Measurements from ENCODE around the gene ALDH4A1. TPM values are rescaled to one million over a fixed set of nuclear protein-coding genes. Genes with fewer than 3 reads are reported as not detected.
"Not testable (repeated sequence)": the region's sequence is repeated elsewhere in the genome, so short reads cannot be mapped to it uniquely, and the experiment has no call there.

The ALDH4A1 gene
- polyA plus RNA-seq, 5 donors, result 14.5 to 23.2 (median 17.7) TPM

DNA sequence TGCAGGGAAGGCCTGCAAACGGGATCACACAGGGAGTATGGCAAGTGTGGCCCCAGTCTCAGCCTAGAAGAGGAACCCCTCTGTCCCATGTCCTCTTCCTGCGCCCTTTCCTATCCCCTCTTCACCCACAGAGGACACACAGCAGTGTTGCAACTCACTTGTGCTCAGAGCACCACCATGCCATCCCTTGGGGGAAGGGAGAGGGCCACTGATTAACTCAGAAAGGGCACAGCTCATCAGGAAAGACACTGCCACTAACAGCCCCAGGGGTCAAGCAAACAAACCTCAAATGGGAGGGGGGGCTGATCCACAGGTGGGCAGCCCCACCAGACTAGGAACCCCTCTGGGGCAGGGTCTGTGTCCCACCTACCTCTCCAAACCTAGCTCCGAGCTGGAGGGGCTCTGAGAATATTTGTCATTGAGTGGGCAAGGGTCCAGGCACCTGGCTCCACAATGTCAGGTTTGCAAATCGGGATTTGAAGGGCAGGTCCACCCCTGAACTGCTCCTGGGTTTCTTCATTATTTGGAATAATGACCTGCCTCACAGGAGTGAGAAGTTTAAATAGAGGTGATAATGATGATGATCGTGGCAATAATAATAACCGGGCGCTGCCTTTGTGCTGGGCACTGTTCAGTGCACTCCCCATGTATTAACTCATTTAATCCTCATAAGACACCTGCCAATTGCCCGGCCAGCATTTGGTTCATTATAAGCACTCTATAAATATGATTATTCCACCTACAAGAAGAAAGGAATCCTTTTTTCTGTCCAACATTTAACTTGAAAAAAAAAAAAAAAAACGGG is 1.0 kb downstream of the ALDH4A1 start:
- DNase-seq, result no peak

GRCh38 chr1:18900303-18900841 is 2.0 kb downstream of the ALDH4A1 start:
- DNase-seq, result peak; percentile 60 to 64

DNA sequence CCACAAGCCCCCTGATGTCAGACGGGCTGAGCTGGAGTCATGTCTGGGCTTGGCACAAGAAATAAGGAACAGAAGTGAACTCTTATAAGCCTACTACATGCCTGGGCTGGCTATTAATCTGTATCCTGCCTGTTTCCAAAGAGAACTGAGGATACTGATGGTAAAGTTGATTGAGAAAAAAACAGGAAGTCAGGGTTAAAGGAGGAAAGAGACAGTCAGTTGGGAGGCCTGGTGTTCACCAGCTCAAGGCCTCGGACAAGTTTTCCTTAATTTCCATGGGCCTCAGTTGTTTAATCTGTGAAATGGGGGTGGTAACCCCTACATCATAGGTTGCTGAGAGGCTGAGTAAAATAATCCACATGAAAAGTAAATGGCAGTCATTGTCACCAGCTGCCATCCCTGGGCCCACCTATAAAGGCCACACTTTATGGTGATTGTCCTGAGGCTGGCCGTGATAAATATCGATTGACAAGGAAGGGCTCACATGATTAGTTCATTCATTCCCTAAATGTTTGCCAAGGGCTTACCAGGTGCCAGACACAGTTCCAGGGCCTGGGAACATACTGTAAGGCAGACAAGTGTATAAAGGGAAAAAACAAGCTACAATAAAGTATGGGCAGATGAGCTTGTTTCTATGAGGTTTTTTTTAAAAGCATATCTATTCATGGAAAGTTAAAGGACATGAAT is 2.8 kb downstream of the ALDH4A1 start:
- no peak for DNase-seq

DNA sequence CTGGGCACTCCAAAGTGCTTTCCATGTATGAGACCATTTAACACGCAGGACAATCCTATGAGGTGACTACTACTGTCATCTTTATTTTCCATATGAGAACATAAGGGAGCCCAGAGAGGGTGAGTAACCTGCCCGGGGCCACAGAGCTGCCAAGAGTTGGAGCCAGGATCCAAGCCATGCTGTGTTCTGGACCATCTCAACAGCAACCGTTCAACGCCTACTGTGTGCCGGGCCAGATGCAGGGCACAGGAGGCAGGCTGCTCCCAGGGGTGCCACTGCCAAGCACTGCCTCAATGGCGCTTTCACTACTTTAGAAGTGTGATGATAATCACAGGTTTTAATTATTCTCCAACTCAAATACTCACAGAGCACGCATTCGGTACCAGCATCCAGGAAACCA is 3.8 kb downstream of the ALDH4A1 start:
- DNase-seq, result no peak

DNA sequence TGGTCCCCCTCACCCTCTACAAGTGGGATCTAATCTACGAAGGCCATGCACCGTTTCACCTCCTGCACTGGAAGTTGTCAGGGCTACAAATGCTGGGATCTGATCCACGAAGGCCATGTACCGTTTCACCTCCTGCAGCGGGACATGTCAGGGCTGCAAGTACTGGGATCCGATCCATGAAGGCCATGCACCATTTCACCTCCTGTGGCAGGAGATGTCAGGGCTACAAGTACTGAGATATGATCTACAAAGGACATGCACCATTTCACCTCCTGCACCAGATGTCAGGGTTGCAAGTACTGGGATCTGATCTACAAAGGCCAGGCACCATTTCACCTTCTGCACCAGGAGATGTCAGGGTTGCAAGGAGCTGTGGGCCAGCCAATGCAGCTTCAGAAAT is 7.0 kb downstream of the ALDH4A1 start:
- no peak for DNase-seq

DNA sequence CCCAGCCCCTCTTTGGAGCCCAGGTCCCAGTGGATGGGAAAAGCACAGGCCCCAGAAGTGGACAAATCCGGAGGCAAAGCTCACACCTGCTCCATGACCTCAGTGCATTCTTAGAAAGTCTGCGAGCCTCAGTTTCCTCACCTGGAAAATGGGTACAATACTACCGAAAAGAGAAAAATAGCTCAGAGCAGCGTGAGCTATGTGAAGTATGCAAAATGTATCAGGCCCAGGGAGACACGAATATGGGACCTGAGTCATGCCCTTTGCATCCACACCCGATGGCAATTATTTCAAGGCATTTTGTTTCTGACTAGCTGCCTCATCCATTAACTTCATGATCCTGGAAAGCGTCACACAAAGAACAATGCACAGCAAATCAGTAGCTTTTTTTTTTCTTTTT is 9.2 kb downstream of the ALDH4A1 start:
- no peak for DNase-seq

GRCh38 chr1:18891858-18892257 is 10.5 kb downstream of the ALDH4A1 start:
- DNase-seq, result not testable (repeated sequence)

DNA sequence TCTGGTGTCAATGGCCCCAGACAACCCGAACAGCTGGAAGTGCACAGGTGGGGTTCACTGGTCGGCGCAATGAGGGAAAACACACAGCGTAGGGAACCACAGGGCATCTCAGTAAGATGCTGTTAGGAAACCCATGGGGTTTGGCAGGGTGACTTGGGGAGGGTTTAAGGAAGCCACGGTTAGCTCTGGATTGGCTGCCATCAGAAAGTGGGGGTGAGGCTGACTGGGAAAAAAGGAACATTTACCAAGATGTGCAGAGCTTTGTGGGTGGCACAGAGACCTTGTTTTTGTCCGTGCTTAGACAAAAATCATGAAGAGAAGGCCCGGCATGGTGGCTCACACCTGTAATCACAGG is 11.0 kb downstream of the ALDH4A1 start:
- DNase-seq, result no peak

DNA sequence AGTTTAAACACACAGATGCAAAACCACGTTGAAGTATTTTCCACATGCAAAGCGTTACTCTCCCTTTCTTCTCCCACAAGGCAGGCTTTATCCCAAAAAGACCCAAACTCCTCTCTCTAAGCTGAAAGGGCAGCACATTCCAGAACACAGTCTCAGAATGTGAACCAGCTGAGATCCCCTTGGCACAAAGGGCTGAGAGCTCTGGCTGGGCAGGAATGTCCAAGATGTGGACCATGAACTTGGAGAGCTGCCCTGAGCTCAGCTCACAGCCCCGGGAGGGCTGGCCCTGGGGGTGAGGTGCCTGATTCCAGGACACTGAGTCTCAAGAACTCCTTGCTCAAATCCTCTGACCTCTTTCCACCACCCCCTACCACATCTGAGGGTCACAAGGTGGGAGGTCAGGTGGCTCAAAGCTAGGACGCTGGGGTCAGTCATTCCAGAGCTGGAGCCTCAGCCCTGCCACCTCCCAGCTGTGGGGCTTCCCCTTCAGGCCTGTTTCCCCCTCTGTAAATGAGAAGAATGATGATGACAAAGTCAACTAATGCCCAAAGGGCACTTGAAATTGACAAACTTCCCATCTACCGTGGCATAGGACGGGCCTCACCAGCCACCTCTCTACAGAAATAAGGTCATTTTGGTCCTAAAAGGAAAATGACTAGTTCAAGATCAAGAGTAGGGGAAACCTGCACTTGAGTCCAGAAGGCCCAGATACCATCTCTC is 11.5 kb downstream of the ALDH4A1 start:
- no peak for DNase-seq

DNA sequence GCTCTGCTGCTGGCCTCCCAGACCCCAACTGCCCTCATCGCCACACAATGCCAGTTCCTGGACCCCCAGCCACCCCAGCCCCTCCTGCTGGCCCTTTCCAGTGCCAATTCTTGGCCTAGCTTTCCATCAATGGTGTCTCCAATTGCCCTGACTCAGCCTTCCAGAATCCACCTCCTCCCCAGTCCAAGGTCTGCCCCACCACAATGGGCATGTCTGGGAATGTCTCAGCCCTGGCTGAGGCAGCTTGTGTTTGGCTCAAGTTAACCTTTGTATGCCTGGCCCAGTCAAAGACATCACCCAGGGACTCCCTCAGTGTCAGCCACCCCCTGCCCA is 16.4 kb downstream of the ALDH4A1 start:
- DNase-seq, result no peak

DNA sequence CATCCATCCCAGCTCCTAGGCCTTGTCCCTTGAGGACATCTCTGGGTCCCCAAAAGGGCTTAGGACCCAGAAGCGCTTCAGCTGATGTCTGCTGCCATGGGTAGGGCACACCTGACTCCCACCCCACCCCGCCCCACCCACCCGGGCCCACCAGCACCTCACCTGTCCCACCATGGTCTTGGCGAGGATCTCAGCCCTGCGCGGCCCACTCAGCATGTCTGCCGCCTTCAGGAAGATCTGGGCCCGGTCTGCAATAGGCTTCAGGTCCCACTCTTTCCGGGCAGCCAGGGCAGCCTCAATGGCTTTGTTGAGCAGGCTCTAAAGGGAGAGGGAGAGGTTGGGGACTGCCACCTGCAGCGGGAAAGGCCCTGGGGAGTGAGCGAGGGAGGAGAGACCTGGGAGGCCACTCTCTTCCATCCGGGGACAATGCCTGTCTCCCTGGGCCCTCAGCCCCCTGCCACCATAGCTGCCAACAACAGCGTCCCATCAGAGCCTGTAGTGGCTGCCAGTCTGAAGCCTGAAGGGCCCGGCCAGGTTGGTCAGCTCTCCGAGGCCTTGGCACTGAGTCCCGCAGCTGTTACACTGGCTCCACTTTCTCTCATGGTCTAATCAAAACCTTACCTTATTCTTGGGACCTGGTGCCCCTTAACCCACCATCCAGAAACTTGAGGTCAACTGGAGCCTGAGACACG is 16.9 kb downstream of the ALDH4A1 start:
- DNase-seq, result no peak

DNA sequence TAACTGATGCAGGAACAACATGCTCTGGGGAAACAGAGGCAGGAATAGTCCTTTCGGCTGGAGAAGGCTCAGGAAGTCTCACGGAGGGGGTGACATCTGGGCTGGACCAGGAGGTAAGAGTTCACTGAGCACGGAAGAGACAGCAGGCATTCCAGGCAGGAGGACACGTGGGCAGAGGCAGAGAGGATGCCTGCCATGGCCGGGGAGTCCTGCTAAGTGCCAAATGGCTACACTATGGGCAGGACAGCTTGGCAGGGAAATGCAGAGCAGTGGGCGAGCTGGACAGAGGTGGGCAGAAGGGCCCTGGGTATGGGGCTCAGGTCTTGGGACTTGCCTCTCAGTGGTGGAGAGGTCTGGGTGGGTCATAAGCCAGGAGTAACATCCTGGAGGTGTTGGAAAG is 17.6 kb downstream of the ALDH4A1 start:
- DNase-seq, result no peak

DNA sequence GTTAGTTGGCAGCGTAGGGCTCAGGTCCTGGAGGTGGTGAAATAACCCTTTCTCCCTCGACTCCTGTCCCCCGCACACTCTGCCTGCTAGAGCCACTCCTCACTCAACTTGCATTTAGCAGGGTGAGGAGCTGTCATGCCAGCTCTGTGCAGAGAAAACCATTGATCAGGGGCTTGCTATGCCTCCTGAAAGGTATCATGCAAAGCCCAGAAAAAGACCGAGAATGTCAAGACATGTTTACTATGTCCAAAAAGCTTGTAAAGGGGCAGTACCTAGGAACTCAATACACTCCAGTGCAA is 18.0 kb downstream of the ALDH4A1 start:
- no peak for DNase-seq

GRCh38 chr1:18883636-18884418 is 18.5 kb downstream of the ALDH4A1 start:
- DNase-seq, result peak; percentile 31 to 52

GRCh38 chr1:18883079-18883478 is 19.3 kb downstream of the ALDH4A1 start:
- DNase-seq, result no peak

DNA sequence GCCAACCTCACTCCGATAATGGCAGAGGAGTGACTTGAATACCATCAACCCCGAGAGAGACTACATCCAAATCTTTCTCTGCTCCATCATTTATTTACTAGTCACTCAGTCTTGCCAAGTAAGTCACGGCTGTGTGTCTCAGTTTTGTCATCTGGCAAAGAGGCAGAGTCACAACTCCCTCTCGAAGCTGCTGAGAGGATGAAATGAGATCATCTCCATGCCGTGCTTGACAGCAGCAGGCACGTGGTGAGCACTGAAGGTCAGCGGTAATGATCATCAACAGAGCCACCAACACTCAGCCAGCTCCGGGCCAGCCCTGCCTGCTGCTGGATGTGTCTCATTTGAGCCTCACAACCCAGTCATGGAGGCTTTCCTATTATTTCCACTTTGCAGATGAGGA is 19.9 kb downstream of the ALDH4A1 start:
- no peak for DNase-seq

GRCh38 chr1:18881642-18882431 is 20.5 kb downstream of the ALDH4A1 start:
- no peak for DNase-seq

DNA sequence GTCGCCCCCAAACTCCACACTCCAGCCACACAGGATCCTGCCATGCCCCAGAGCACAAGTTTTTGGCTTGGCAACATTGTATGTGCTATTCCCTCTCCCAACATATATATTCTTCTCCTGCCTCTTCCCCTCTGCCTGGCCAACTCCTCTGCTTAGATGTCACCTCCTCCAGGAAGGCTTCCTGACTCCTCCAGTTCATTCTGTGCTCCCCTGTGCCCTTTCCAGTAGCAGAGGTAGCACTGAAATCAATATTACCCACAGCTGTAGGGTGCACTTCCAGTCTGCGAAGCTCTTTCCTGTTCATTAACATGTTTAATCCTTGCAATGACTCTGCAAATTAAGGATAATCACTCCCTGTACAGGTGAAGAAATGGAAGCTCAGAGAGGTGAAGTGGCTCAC is 21.2 kb downstream of the ALDH4A1 start:
- no peak for DNase-seq

DNA sequence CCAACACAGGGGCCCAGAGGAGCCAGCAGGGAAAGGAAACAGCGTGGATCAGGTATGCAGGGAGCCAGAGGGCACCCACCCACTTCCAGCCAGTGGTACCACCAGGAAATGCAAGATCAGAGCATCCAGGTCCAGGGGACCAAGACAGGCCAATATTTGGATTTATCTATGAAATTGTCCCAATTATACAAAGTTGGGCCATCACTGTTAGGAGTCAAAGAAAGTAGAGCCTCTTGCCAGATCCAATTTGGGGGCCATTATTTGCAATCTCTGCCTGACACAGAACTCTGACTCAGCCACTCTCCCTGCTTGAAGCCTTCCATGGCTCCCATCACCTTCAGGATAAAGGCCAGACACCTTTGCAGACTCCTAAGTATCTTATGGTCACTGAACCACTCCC is 21.8 kb downstream of the ALDH4A1 start:
- no peak for DNase-seq

GRCh38 chr1:18879791-18880309 is 22.5 kb downstream of the ALDH4A1 start:
- DNase-seq, result no peak
